Fibroblast of lung (primary cell): ENCODE measurements around the gene TRIM71.

ENCODE experiments used
- EZH2 ChIP-seq: IDR thresholded peaks from 2 replicates; pipeline ENCODE4 v1.5.1; 2012; ENCODE audit warnings: low read length, control low read depth, mild to moderate bottlenecking; ENCODE audit errors: missing control alignments
- TF ChIP-seq, protein P1 (sequence below), 2 donors: IDR thresholded peaks in 1 of 2; conservative IDR thresholded peaks in 1 of 2; 1 replicate in 1 of 2; 2 replicates in 1 of 2; pipeline ENCODE4 v1.5.1; 2011 to 2012; ENCODE audit warnings: low read length in 2 of 2, control low read depth in 1 of 2, inconsistent platforms in 1 of 2, low read depth in 1 of 2, mild to moderate bottlenecking in 1 of 2

DNA sequence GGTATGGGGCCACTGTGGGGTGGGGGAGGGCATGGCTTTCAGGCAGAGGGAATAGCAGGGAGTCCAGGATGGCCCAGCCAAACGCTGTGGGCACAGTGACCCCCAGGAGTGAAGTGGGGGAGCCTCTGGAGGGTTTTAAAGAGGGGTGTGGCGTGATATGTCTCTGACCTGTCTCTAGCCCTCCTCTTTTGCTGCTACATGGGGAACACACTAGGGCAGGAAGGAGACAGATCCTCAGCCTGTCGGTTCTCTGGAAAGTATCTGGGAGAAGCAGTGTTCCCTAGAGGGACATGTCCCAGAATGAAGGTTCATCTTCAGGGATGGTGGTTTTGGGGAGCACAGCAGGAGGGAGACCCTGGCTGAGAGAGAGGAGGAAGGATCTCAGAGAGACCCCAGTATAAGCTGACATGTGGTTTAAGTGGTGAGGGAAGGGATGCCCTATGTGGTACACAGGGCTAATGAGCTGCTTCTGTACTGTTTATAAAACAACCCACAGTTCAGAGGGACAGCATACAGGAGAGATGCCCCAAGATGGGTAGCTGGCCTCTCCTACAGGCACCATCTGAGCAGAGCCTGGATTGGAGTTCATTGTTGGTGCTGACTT, 37.7 kb downstream of the TRIM71 start:
- TF ChIP-seq, protein P1, sequence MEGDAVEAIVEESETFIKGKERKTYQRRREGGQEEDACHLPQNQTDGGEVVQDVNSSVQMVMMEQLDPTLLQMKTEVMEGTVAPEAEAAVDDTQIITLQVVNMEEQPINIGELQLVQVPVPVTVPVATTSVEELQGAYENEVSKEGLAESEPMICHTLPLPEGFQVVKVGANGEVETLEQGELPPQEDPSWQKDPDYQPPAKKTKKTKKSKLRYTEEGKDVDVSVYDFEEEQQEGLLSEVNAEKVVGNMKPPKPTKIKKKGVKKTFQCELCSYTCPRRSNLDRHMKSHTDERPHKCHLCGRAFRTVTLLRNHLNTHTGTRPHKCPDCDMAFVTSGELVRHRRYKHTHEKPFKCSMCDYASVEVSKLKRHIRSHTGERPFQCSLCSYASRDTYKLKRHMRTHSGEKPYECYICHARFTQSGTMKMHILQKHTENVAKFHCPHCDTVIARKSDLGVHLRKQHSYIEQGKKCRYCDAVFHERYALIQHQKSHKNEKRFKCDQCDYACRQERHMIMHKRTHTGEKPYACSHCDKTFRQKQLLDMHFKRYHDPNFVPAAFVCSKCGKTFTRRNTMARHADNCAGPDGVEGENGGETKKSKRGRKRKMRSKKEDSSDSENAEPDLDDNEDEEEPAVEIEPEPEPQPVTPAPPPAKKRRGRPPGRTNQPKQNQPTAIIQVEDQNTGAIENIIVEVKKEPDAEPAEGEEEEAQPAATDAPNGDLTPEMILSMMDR (conservative IDR thresholded peaks at IDR 0.05 in 1 of 2, IDR thresholded peaks at IDR 0.05 in 1 of 2; ENCODE audit: low read depth in 1 of 2, low read length in 2 of 2): no peak
- no peak for TF ChIP-seq EZH2
